HG02763 (cell line): Measurements from ENCODE around the gene BORCS5.

Experiments
- ATAC-seq: cut with Tn5 transposase; IDR thresholded peaks from one replicate; pipeline ENCODE4 v1.9.1; 2021; ENCODE audit warnings: mild to moderate bottlenecking, moderate library complexity; ENCODE audit not compliant: unreplicated experiment

BORCS5 gene

GRCh38 chr12:12428961-12429657, 72.2 kb downstream of the BORCS5 start:
- no peak for ATAC-seq

- ATAC-seq: no peak
These were observed 75.5 kb downstream of the BORCS5 start for GRCh38 chr12:12432364-12432763.

DNA sequence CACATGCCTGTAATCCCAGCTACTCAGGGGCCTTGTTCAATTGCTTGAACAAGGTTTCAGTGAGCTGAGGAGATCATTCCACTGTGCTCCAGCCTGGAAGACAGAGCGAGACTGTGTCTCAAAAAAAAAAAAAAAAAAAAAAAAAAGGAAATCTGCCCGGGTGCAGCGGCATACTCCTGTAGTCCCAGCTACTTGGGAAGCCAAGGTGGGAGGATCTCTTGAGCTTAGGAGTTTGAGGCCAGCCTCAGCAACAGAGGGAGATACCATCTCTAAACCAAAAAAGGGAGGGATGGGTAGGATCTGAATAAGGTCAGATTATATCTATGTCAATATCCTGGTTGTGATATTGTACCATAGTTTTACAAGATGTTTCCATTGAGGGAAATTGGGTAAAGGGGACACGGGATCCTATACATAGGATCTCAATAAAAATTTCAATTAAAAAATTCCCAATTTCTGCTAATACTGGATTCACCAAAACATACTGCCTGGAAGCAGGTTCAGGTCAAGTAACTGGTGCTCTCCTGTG, 76.4 kb downstream of the BORCS5 start:
- ATAC-seq: no peak

GRCh38 chr12:12436831-12437345, 80.0 kb downstream of the BORCS5 start:
- no peak for ATAC-seq

GRCh38 chr12:12439636-12440035, 82.8 kb downstream of the BORCS5 start:
- no peak for ATAC-seq

DNA sequence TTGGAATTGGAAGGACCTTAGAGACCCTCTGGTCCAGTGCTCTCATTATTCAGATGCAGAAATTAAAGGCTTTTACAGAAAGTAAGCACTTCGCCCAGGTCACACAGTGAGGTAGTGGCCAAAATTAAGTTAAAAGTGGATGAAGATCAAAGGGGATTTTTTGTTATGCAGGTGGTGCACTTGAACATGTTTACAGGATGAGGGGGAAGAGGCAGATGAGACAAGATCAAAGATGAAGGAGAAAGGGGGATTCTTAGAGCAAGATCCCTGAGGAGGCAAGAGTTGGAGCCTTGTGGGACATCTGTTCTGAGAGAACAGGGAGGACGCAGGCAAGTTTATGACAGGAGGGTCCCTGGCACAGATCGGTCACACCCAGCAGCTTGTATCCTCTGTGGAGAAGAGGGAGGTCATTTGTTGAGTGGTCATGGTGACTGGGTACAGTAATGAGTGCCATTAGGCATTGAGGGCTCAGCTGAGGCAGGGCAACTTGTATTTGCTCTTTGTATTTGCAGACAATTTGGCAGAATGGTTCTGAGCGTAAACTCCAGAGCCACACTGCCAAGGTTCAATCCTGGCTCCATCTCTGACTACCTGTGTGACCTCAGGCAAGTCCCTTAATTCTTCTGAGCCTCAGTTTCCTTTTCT, 84.0 kb downstream of the BORCS5 start:
- no peak for ATAC-seq

DNA sequence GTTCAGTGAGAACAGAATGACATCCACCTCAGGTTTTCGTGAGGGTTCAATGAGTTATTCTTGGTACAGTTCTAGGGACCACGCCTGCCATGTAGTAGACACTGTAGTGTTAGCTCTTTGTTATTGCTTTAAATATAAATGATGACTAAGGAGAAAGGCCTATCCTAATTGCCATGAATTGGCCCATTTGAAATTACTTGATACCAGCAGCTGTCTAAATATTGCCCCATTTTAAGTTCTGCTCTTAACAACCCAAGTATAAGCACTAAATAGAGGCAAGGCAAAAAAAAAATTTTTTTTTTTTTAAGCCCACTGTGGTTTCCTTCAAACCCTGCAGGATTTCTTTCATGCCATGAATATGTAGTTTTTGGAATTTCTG, 84.5 kb downstream of the BORCS5 start:
- no peak for ATAC-seq

GRCh38 chr12:12441843-12442461, 85.1 kb downstream of the BORCS5 start:
- ATAC-seq: no peak

GRCh38 chr12:12442548-12443071, 85.7 kb downstream of the BORCS5 start:
- no peak for ATAC-seq

DNA sequence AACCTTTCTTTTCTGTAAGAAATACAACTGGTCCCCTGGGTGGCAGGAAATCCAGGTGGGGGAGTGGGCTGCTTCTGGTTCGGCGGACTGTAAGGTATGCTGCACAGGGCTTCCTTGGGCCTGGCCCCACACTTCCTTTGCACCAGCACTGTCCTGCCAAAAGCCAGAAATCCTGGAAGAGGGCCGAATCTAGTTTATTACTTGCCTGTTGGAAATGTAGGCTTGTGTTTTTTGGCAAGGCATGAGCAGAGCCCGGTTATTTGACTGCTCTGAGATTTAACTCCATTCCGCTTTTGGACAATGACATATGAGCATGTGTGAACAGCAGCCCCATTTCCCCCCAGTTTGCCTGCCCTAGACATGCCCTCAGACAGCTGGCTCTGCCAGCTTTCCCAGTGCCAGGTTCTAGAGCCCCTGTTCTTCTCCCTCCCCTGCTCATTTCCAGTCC, 86.6 kb downstream of the BORCS5 start:
- ATAC-seq: no peak

DNA sequence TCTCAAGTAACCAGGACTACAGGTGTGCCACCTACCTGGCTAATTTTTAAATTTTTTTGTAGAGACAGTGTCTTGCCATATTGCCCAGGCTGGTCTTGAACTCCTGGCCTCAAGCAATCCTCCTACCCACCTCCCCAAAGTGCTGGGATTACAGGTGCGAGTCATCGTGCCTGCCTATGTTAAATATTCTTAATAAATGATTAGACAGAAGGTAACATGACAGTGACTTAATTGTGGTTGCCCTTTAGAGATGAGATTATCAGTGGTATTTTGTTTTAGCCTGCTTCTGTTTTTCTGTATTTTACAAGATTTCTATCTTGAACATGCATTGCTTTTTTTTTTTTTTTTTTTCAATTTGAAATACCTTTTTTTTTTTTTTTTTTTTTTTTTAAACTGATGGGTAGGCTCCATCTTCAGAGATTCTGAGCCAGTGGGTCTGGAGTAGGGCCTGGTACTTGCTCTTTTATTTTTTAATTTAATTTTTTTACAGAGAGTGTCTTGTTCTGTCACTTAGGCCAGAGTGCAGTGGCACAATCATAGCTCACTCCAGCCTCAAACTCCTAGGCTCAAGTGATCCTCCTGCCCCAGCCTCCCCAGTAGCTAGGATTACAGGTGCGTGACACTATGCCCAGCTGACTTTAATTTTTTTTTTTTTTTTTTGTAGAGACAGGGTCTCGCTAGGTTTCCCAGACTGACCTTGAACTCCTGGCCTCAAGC, 88.4 kb downstream of the BORCS5 start:
- ATAC-seq: no peak

DNA sequence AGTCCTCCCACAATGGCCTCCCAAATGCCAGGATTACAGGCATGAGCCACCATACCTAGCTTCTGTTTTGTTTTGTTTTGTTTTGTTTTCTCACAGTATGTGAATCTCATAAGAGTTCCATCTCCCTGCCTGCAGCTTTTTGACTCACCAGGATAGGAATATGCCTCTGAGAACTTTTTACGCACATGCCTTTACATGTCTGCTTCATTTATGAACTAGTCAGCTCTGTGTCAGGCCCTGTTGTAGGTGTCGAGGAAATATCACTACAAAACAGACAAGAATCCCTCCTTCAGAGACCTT, 89.0 kb downstream of the BORCS5 start:
- ATAC-seq: no peak

DNA sequence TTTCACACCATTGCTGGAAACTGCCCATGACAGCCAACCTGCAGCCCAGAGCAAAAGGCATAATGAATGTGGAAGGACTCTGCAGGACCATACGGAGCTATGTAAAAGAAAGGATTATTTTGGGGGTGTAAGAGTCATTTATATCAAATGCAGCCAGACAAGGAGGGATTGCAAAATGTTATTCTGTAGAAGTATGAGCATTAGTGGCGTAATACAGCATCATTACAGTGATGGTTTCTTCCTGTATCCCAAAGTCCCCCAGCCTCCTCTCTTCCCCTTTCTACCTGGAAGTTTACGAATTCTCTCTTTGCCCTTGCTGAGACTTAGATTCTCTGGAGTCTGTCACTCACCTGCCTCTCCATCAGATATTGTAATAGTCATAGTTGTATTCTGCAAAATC, 89.9 kb downstream of the BORCS5 start:
- no peak for ATAC-seq

DNA sequence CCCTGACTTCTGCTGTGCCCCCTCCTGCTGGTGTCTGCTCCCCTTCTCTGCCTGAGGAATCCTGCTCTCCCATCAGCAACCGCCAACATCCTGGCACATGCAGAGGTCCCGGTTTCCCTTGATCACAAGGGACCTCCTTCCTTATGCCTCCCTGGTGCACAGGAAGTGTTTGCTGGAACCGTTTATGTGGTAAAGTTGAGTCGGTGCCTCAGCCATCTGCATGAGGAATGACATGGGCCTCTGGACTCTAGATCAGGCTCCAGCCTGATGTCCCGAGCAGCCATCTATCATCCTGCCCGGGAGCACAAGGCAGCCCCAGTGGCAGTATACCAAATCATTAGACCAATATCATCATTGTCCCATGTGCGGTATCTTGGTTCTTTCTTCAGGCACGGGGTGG, 90.4 kb downstream of the BORCS5 start:
- no peak for ATAC-seq

GRCh38 chr12:12447837-12448236, 91.0 kb downstream of the BORCS5 start:
- ATAC-seq: no peak

- ATAC-seq: no peak
These were observed 92.7 kb downstream of the BORCS5 start for GRCh38 chr12:12449533-12450025.

- no peak for ATAC-seq
These were observed 93.2 kb downstream of the BORCS5 start for GRCh38 chr12:12450043-12450471.

DNA sequence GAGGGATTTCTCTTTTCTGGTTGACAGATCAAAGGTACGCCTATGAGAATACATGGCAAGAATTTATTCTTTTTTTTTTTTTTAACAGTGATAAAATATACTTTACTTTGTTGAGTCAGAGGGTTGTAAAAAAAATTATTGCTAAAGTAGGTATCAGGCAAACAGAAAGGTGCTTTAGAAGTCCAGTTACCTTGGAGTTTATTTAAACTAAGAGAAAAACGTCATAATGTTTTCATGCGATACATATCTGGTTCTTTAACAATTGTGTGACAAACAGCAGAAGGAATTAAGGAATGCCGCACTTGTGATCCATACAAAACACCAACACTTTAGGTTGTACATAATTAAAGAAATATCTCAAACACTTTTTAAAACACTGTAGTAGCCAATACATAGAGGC, 94.2 kb downstream of the BORCS5 start:
- no peak for ATAC-seq

- ATAC-seq: no peak
These were observed 95.5 kb downstream of the BORCS5 start for GRCh38 chr12:12452326-12452902.

- ATAC-seq: no peak
These were observed 96.8 kb downstream of the BORCS5 start for GRCh38 chr12:12453635-12454034.

DNA sequence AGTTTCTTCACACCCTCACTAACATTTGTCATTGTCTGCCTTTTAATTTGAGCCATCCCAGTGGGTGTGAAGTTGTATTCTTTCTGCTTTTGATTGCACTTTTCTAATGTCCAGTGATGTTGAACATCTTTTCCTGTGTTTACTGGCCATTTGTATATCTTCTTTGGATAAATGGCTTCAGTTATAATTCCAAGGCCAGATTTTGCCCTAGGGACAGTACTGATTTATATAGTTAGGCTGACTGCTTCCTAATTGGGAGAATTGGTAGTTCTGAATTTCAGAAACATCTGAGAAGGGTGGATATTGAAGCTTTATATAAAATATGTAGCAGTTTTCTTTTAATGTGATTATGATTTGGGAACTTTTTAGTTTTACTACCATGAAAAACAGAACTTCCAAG, 97.4 kb downstream of the BORCS5 start:
- no peak for ATAC-seq
